Naive thymus-derived CD4-positive, alpha-beta T cell (primary cell): Measurements from ENCODE around the gene USP54. TPM values are rescaled to one million over a fixed set of nuclear protein-coding genes. Genes with fewer than 3 reads are reported as not detected.

Experiments
- ATAC-seq: fragments of 150-1000 bp; cut with Tn5 transposase; 2 replicates; pipeline ENCODE4 v1.10.0; 2021; ENCODE audit warnings: mild to moderate bottlenecking, moderate library complexity
- CTCF ChIA-PET: fragments of 350-600 bp; sonication (Branson Sonifier 250); formaldehyde crosslinking; loops from one replicate; lab custom pipeline; 2021; ENCODE audit warnings: antibody characterized with exemption; lab: Charles Lee
- POLR2A ChIA-PET: fragments of 350-600 bp; sonication (Branson Sonifier 250); formaldehyde crosslinking; loops from one replicate; lab custom pipeline; 2021; ENCODE audit warnings: antibody characterized with exemption, inconsistent platforms; lab: Charles Lee
- DNase-seq, 9 donors: peaks; one replicate each; pipeline versions ENCODE4 v3.0.0 to v3.0.0-alpha.2; 2020 to 2022; ENCODE audit warnings: mixed read lengths in 1 of 9
- H3K27ac ChIP-seq: one replicate; pipeline ENCODE4 v1.7.0; 2013; ENCODE audit warnings: mild to moderate bottlenecking, low read depth, low read length, moderate library complexity
- H3K27me3 ChIP-seq, 2 donors: one replicate each; pipeline ENCODE4 v1.7.0; 2013; ENCODE audit warnings: low read length in 2 of 2, mild to moderate bottlenecking in 2 of 2, moderate library complexity in 2 of 2; ENCODE audit not compliant: control insufficient read depth in 2 of 2, insufficient read depth in 2 of 2
- H3K36me3 ChIP-seq, 3 experiments: 1 replicate in 2 of 3; 2 replicates in 1 of 3; pipeline ENCODE4 v1.7.0; 2013; ENCODE audit warnings: low read length in 3 of 3, mild to moderate bottlenecking in 3 of 3, moderate library complexity in 1 of 3; ENCODE audit not compliant: insufficient read depth in 3 of 3, control insufficient read depth in 2 of 3
- H3K4me1 ChIP-seq, 2 donors: one replicate each; pipeline ENCODE4 v1.7.0; 2013; ENCODE audit warnings: low read length in 2 of 2, mild to moderate bottlenecking in 2 of 2, moderate library complexity in 1 of 2; ENCODE audit not compliant: control insufficient read depth in 2 of 2, insufficient read depth in 2 of 2
- H3K4me3 ChIP-seq: 2 replicates; pipeline ENCODE4 v1.7.0; 2013; ENCODE audit warnings: mild to moderate bottlenecking, low read length
- H3K9me3 ChIP-seq, 3 experiments: 1 replicate in 2 of 3; 2 replicates in 1 of 3; pipeline ENCODE4 v1.7.0; 2013; ENCODE audit warnings: low read length in 3 of 3; ENCODE audit not compliant: control insufficient read depth in 2 of 3
- H3K27ac Mint-ChIP-seq, 9 donors: one replicate each; pipeline ENCODE4 v1.8.0; 2020 to 2022; ENCODE audit warnings: mixed read lengths in 9 of 9, mild to moderate bottlenecking in 8 of 9, moderate library complexity in 5 of 9, inconsistent platforms in 2 of 9
- H3K27me3 Mint-ChIP-seq, 5 donors: one replicate each; pipeline ENCODE4 v1.8.0; 2021 to 2022; ENCODE audit warnings: mixed read lengths in 5 of 5, mild to moderate bottlenecking in 1 of 5
- H3K36me3 Mint-ChIP-seq, 5 donors: one replicate each; pipeline ENCODE4 v1.8.0; 2020 to 2022; ENCODE audit warnings: mixed read lengths in 5 of 5, mild to moderate bottlenecking in 3 of 5, inconsistent platforms in 1 of 5
- H3K4me1 Mint-ChIP-seq, 7 donors: one replicate each; pipeline ENCODE4 v1.8.0; 2020 to 2022; ENCODE audit warnings: mixed read lengths in 7 of 7, mild to moderate bottlenecking in 3 of 7, inconsistent platforms in 1 of 7
- H3K4me3 Mint-ChIP-seq, 10 donors: one replicate each; pipeline ENCODE4 v1.8.0; 2020 to 2022; ENCODE audit warnings: mild to moderate bottlenecking in 10 of 10, mixed read lengths in 10 of 10, moderate library complexity in 6 of 10, inconsistent platforms in 2 of 10
- H3K9me3 Mint-ChIP-seq, 11 donors: one replicate each; pipeline ENCODE4 v1.8.0; 2020 to 2022; ENCODE audit warnings: mixed read lengths in 11 of 11, mild to moderate bottlenecking in 4 of 11, inconsistent platforms in 1 of 11, moderate library complexity in 1 of 11
- intact Hi-C, 2 donors: fragments of 100-400 bp; cut with micrococcal nuclease; formaldehyde crosslinking; loops; one replicate each; pipeline ENCODE4 v1.15.1; 2023
- polyA plus RNA-seq, 2 donors: library from polyadenylated mRNA; unstranded; fragments of 300-500 nt; fragmentation: Illumina TruSeq; gene quantifications; one replicate each; pipeline ENCODE4 v1.2.3, GENCODE V29; 2021
- total RNA-seq, 6 experiments: library from RNA in 5 of 6; stranded (reverse) in 5 of 6; gene quantifications; 1 replicate in 5 of 6; 2 replicates in 1 of 6; pipeline ENCODE4 v1.2.3 and lab custom pipeline; 2021 to 2026

USP54 gene
- total RNA-seq (1 to 10 TPM; 3.0 to 6.7 (median 4.3) TPM), polyA plus RNA-seq (1 to 10 TPM in 1 of 2 donors, under 1 TPM in 1; 0.41 to 1.9 TPM), total RNA-seq (lab: John Stamatoyannopoulos, UW) (10.1 reads per million, percentile 36 among the genes with 10 or more reads in this experiment)

GRCh38 chr10:73590881-73591799, at the start of gene USP54:
USP54 (minus strand) TSS chr10:73591342; CDS start chr10:73575658, 15,684 bp downstream.
- POLR2A ChIA-PET = interaction anchor here (0.6 to 0.7 kb wide), 2 partner anchors 28 to 30 kb away, joined by 3 read pairs; no protein-coding TSS in a partner anchor
- Histone ChIP-seq H3K27ac (peak within 1 kb of the TSS; percentile 31), H3K4me3 (peak within 1 kb of the TSS; percentile 12), H3K9me3 (no peaks in the 10 kb centered on the region), H3K36me3 (no peaks in the 10 kb centered on the region), H3K4me1 (peaks cover 0 to 17% of the 10 kb centered on the region in 2 donors), H3K27me3 (no peaks in the 10 kb centered on the region)
- peaks cover 0 to under 1% (median 0%) of the 10 kb centered on the region in 11 donors for H3K9me3 Mint-ChIP-seq
- peak; percentile 84 for ATAC-seq
- H3K4me1 Mint-ChIP-seq = peaks cover 12 to 32% (median 27%) of the 10 kb centered on the region in 7 donors
- H3K4me3 Mint-ChIP-seq = peak within 1 kb of the TSS; percentile 62 to 84 (median 71)
- no peaks in the 10 kb centered on the region for H3K27me3 Mint-ChIP-seq
- DNase-seq = peak in 6 of 9 donors; percentile 12 to 57 (median 42)
- peaks cover 0 to 4% (median 2%) of the 10 kb centered on the region in 5 donors for H3K36me3 Mint-ChIP-seq
- intact Hi-C loops = loop anchor here in 1 of 2 donors (2.0 to 5.0 kb wide), 3 partner anchors 34 to 64 kb away; partner anchors contain the start of gene MYOZ1
- peak within 1 kb of the TSS; percentile 58 to 86 (median 78) for H3K27ac Mint-ChIP-seq
- CTCF ChIA-PET = no interaction called here

DNA sequence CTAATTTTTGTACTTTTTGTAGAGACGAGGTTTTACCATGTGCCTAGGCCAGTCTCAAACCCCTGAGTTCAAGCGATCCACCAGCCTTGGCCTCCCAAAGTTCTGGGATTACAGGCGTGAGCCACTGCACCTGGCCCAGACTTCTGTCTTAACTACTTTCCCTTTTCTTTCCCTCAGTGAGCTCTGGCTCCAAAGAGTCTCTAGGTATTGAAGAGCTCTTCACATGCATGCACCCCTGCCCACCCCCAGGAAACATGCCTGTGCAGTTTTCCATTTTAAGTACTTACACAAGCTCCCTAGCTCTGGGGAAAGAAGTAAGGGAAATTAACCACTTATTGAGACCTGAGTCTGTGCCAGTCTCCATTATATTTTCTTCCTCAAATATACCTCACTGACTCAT, 48.1 kb upstream of the USP54 start:
- H3K4me1 Mint-ChIP-seq = peaks cover 0 to 9% (median 4%) of the 10 kb centered on the region in 7 donors
- H3K27ac ChIP-seq = no peak overlapping the region
- no peak overlapping the region for H3K4me3 Mint-ChIP-seq
- intact Hi-C loops = no loop called here
- peaks cover 0 to 19% (median 3%) of the 10 kb centered on the region in 5 donors for H3K27me3 Mint-ChIP-seq
- ChIA-PET CTCF (interaction anchor here (0.5 to 3.2 kb wide), 2 partner anchors 104 to 109 kb away, joined by 3 to 19 read pairs; no protein-coding TSS in a partner anchor), POLR2A (no interaction called here)
- no peaks in the 10 kb centered on the region for H3K9me3 Mint-ChIP-seq
- H3K4me1 ChIP-seq = no peaks in the 10 kb centered on the region
- ATAC-seq (no peak), DNase-seq (no peak)
- H3K27ac Mint-ChIP-seq = no peak overlapping the region
- H3K36me3 ChIP-seq = no peaks in the 10 kb centered on the region
- H3K4me3 ChIP-seq = no peak overlapping the region
- H3K9me3 ChIP-seq = no peaks in the 10 kb centered on the region
- H3K27me3 ChIP-seq = no peaks in the 10 kb centered on the region
- no peaks in the 10 kb centered on the region for H3K36me3 Mint-ChIP-seq

GRCh38 chr10:73635781-73636180, 44.6 kb upstream of the USP54 start:
- ATAC-seq (no peak), DNase-seq (no peak)
- H3K9me3 ChIP-seq = no peaks in the 10 kb centered on the region
- Mint-ChIP-seq H3K27me3 (peaks cover 0 to 10% (median 0%) of the 10 kb centered on the region in 5 donors), H3K4me1 (peaks cover 0 to 1% (median 0%) of the 10 kb centered on the region in 7 donors), H3K4me3 (no peak overlapping the region), H3K36me3 (no peaks in the 10 kb centered on the region), H3K9me3 (no peaks in the 10 kb centered on the region), H3K27ac (peak overlapping the region in 2 of 9 donors; percentile 44 to 67)
- ChIA-PET POLR2A (interaction anchor here (0.6 to 0.7 kb wide), 3 partner anchors 11 to 952 kb away, joined by 3 read pairs; no protein-coding TSS in a partner anchor), CTCF (interaction anchor here (1.8 kb wide), 1 partner anchor 8 kb away, joined by 7 read pairs; no protein-coding TSS in a partner anchor)
- no peaks in the 10 kb centered on the region for H3K27me3 ChIP-seq
- H3K4me1 ChIP-seq = no peaks in the 10 kb centered on the region
- intact Hi-C loops = no loop called here
- no peak overlapping the region for H3K4me3 ChIP-seq
- no peaks in the 10 kb centered on the region for H3K36me3 ChIP-seq
- H3K27ac ChIP-seq = no peak overlapping the region

GRCh38 chr10:73634421-73634820, 43.3 kb upstream of the USP54 start:
- Histone ChIP-seq H3K27ac (no peak overlapping the region), H3K4me3 (no peak overlapping the region), H3K4me1 (no peaks in the 10 kb centered on the region), H3K27me3 (no peaks in the 10 kb centered on the region), H3K9me3 (no peaks in the 10 kb centered on the region), H3K36me3 (no peaks in the 10 kb centered on the region)
- H3K4me3 Mint-ChIP-seq = no peak overlapping the region
- no peak for ATAC-seq
- H3K27me3 Mint-ChIP-seq = peaks cover 0 to 10% (median 0%) of the 10 kb centered on the region in 5 donors
- H3K27ac Mint-ChIP-seq = no peak overlapping the region
- H3K36me3 Mint-ChIP-seq = no peaks in the 10 kb centered on the region
- no peaks in the 10 kb centered on the region for H3K9me3 Mint-ChIP-seq
- ChIA-PET CTCF (interaction anchor here (1.8 kb wide), 1 partner anchor 9 kb away, joined by 7 read pairs; no protein-coding TSS in a partner anchor), POLR2A (no interaction called here)
- intact Hi-C loops = no loop called here
- no peak for DNase-seq
- no peaks in the 10 kb centered on the region for H3K4me1 Mint-ChIP-seq

DNA sequence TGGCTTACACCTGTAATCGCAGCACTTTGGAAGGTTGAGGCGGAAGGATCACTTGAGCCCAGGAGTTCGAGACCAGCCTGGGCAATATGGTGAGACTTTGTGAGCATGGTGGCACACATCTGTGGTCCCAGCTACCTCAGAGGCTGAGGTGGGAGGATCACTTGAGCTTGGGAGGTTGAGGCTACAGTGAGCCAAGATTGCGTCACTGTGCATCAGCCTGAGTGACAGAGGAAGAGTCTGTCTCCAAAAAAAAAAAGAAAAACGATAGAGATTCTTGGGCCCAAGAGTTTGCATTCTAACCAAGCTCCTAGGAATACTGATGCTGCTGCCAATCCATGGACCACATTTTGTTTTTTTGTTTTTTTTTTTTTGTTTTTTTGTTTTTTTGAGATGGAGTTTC, 38.0 kb upstream of the USP54 start:
- no peaks in the 10 kb centered on the region for H3K27me3 Mint-ChIP-seq
- H3K27ac Mint-ChIP-seq = no peak overlapping the region
- DNase-seq (no peak), ATAC-seq (no peak)
- H3K4me1 Mint-ChIP-seq = peaks cover 0 to 26% (median 23%) of the 10 kb centered on the region in 7 donors
- Histone ChIP-seq H3K9me3 (no peaks in the 10 kb centered on the region), H3K4me3 (no peak overlapping the region), H3K27me3 (no peaks in the 10 kb centered on the region), H3K27ac (no peak overlapping the region), H3K4me1 (peaks cover 7 to 9% of the 10 kb centered on the region in 2 donors), H3K36me3 (peaks cover 0 to 5% (median 0%) of the 10 kb centered on the region in 3 experiments)
- peaks cover 0 to 3% (median 0%) of the 10 kb centered on the region in 5 donors for H3K36me3 Mint-ChIP-seq
- no peaks in the 10 kb centered on the region for H3K9me3 Mint-ChIP-seq
- CTCF ChIA-PET = no interaction called here
- intact Hi-C loops = loop anchor here (5.0 kb wide), 7 partner anchors 113 to 1198 kb away; partner anchors contain the start of genes ECD (in 2 of the 2), FAM149B1 (in 2 of the 2), SEC24C (in 2 of the 2) and CHCHD1 (in 1 of the 2)
- no peak overlapping the region for H3K4me3 Mint-ChIP-seq
- POLR2A ChIA-PET = no interaction called here

GRCh38 chr10:73628405-73628804, 37.3 kb upstream of the USP54 start:
- Mint-ChIP-seq H3K4me1 (peaks cover 0 to 28% (median 24%) of the 10 kb centered on the region in 7 donors), H3K27ac (peak overlapping the region in 1 of 9 donors; percentile 14), H3K36me3 (peaks cover 0 to 3% (median 0%) of the 10 kb centered on the region in 5 donors), H3K27me3 (no peaks in the 10 kb centered on the region), H3K9me3 (no peaks in the 10 kb centered on the region), H3K4me3 (no peak overlapping the region)
- DNase-seq (no peak), ATAC-seq (no peak)
- H3K27ac ChIP-seq = no peak overlapping the region
- H3K4me3 ChIP-seq = no peak overlapping the region
- no peaks in the 10 kb centered on the region for H3K9me3 ChIP-seq
- peaks cover 7 to 9% of the 10 kb centered on the region in 2 donors for H3K4me1 ChIP-seq
- ChIA-PET CTCF (no interaction called here), POLR2A (no interaction called here)
- peaks cover 0 to 5% (median 0%) of the 10 kb centered on the region in 3 experiments for H3K36me3 ChIP-seq
- no peaks in the 10 kb centered on the region for H3K27me3 ChIP-seq
- intact Hi-C loops = loop anchor here (5.0 kb wide), 7 partner anchors 114 to 1199 kb away; partner anchors contain the start of genes ECD (in 2 of the 2), FAM149B1 (in 2 of the 2), SEC24C (in 2 of the 2) and CHCHD1 (in 1 of the 2)
